ENCODE data around the gene APCDD1L. TPM values are rescaled to one million over a fixed set of nuclear protein-coding genes. Genes with fewer than 3 reads are reported as not detected.

The APCDD1L gene
- total and polyA plus RNA-seq, 2 of the 8 experiments (the other 6 are each of a cell fraction or from before 2014, with no cell fraction given), result 0.83 to 3.1 TPM

- 90% methylated on average over 15 of the region's 17 CpGs; no CpG with 5 or more reads in 1 of the 2 experiments for WGBS, 2 experiments (ENCODE audit: extremely low coverage in 1 of 2, insufficient coverage in 1 of 2, insufficient read length in 1 of 2, insufficient replicate concordance in 2 of 2, low coverage in 1 of 2, low lambda C conversion rate in 2 of 2, missing lambda C conversion rate in 1 of 2)
- Histone ChIP-seq H3K4ac (replicated peaks; ENCODE audit: insufficient read length, low read depth, low read length) (no peak overlapping the region), H3K79me2 (ENCODE audit: control insufficient read depth in 1 of 2, insufficient read depth in 2 of 2, low read length in 2 of 2) (no peaks in the 10 kb centered on the region), H4K20me1 (replicated peaks in 1 of 2; ENCODE audit: control insufficient read depth in 1 of 2, insufficient read depth in 2 of 2, low read length in 2 of 2) (no peaks in the 10 kb centered on the region), H2BK5ac (ENCODE audit: low read depth, low read length) (no peak overlapping the region), H3K23me2 (ENCODE audit: low read depth, low read length) (no peaks in the 10 kb centered on the region; the same call in 1 of the 2 replicates), H3K9ac (replicated peaks in 1 of 4; ENCODE audit: extremely low read depth in 1 of 4, low read depth in 3 of 4, low read length in 3 of 4) (no peak overlapping the region), H4K8ac (ENCODE audit: extremely low read depth, insufficient read depth, low read length) (no peak overlapping the region), H3K27me3 (replicated peaks in 1 of 4; ENCODE audit: control insufficient read depth in 3 of 4, extremely low read depth in 1 of 4, insufficient read depth in 3 of 4, low read length in 3 of 4) (peaks cover 2 to 15% (median 13%) of the 10 kb centered on the region in 4 experiments), H2AFZ (ENCODE audit: low read length) (no peak overlapping the region), H3K36me3 (ENCODE audit: control insufficient read depth in 2 of 4, insufficient read depth in 4 of 4, low read length in 3 of 4) (no peaks in the 10 kb centered on the region), H2BK15ac (ENCODE audit: low read length) (0 out of 2 replicates have a peak overlapping the region, but pooled peaks have one; percentile 4), H2AK5ac (ENCODE audit: low read depth, low read length) (no peak overlapping the region), H3K79me1 (ENCODE audit: low read depth, low read length) (no peaks in the 10 kb centered on the region), H3K27ac (ENCODE audit: low read depth, low read length) (no peak overlapping the region), H3K14ac (ENCODE audit: insufficient read length) (no peak overlapping the region), H3K4me2 (ENCODE audit: insufficient read depth in 1 of 2, low read depth in 2 of 2, low read length in 2 of 2) (no peak overlapping the region), H2BK20ac (ENCODE audit: low read length) (no peak overlapping the region), H3K18ac (ENCODE audit: extremely low read depth, low read length) (no peak overlapping the region), H4K91ac (replicated peaks; ENCODE audit: insufficient read length, low read length) (no peak overlapping the region), H3K23ac (ENCODE audit: insufficient read length) (no peak overlapping the region), H2BK12ac (ENCODE audit: low read depth, low read length) (no peak overlapping the region), H3K56ac (replicated peaks; ENCODE audit: insufficient read length, low read depth, low read length) (no peak overlapping the region), H4K5ac (ENCODE audit: insufficient read length, low read depth, low read length) (no peak overlapping the region), H3K9me3 (ENCODE audit: insufficient read depth in 2 of 2, low read depth in 1 of 2, low read length in 1 of 2) (peaks cover 24 to 27% of the 10 kb centered on the region in 2 experiments), H2BK120ac (replicated peaks; ENCODE audit: low read depth, low read length) (no peak overlapping the region), H3K4me1 (replicated peaks in 1 of 4; ENCODE audit: control insufficient read depth in 3 of 4, insufficient read depth in 4 of 4, low read length in 3 of 4) (peaks cover 3 to 13% (median 7%) of the 10 kb centered on the region in 4 experiments), H3K4me3 (ENCODE audit: extremely low read depth in 1 of 4, insufficient read depth in 2 of 4, low read depth in 3 of 4, low read length in 4 of 4) (no peak overlapping the region)
- FAIRE-seq (no peak), DNase-seq (ENCODE audit: low read depth in 1 of 2, low spot score in 2 of 2) (no peak)
- ChIA-PET CTCF (ENCODE audit: partially characterized antibody) (interaction anchor here (6.4 kb wide), 1 partner anchor 27 kb away, joined by 27 read pairs; no protein-coding TSS in a partner anchor), POLR2A (ENCODE audit: partially characterized antibody) (interaction anchor here (1.1 kb wide), 1 partner anchor 110 kb away, joined by 3 read pairs; no protein-coding TSS in a partner anchor)
- TF ChIP-seq ASH2L (IDR thresholded peaks at IDR 0.05; ENCODE audit: low read length), result no peak
- TF ChIP-seq SP2 (IDR thresholded peaks at IDR 0.05; ENCODE audit: low read length), result no peak
- no peak for TF ChIP-seq CBX5 (IDR thresholded peaks at IDR 0.05; ENCODE audit: low read depth, low read length)
- no peak for TF ChIP-seq CTCF (IDR thresholded peaks at IDR 0.05; ENCODE audit: control extremely low read depth in 1 of 3, insufficient read depth in 1 of 3, low read depth in 1 of 3, low read length in 3 of 3)
- no peak for TF ChIP-seq GTF2F1 (IDR thresholded peaks at IDR 0.05; ENCODE audit: borderline replicate concordance, low read depth, low read length)
- TF ChIP-seq RNF2 (IDR thresholded peaks at IDR 0.05; ENCODE audit: borderline replicate concordance, low read depth, low read length, missing control alignments, poor library complexity, severe bottlenecking), result no peak
- TF ChIP-seq POLR2AphosphoS5 (IDR thresholded peaks at IDR 0.05; ENCODE audit: low read depth, low read length), result no peak
- TF ChIP-seq POLR2A (IDR thresholded peaks at IDR 0.05; ENCODE audit: control extremely low read depth in 1 of 2, low read depth in 2 of 2, low read length in 2 of 2), result no peak
- no peak for TF ChIP-seq TAF1 (IDR thresholded peaks at IDR 0.05; ENCODE audit: low read depth, low read length)
- TF ChIP-seq MAX (IDR thresholded peaks at IDR 0.05), result no peak
These were observed 6.3 kb downstream of the APCDD1L start for GRCh38 chr20:58508762-58509395.
